ENCODE results near the gene METTL17. TPM values are rescaled to one million over a fixed set of nuclear protein-coding genes. Genes with fewer than 3 reads are reported as not detected.

METTL17 gene
- total and polyA plus RNA-seq, 9 of the 15 experiments (the other 6 are each of a cell fraction or from before 2014, with no cell fraction given) = 65.6 to 150 (median 90.0) TPM

- TF ChIP-seq CHD7 (IDR thresholded peaks at IDR 0.05; ENCODE audit: low read depth, low read length) = no peak
- TF ChIP-seq PTBP1 (IDR thresholded peaks at IDR 0.05; ENCODE audit: low read depth, low read length) = no peak
- peak; percentile 81; the same call in 1 of the 2 replicates for TF ChIP-seq CC2D1A (IDR thresholded peaks at IDR 0.05)
- TF ChIP-seq REST (IDR thresholded peaks at IDR 0.05; ENCODE audit: borderline replicate concordance) = peak; percentile 92
- TF ChIP-seq REST (CRISPR knock-in tag; IDR thresholded peaks at IDR 0.05; ENCODE audit: low read depth) = no peak
- no peak for TF ChIP-seq MAFG (tag; conservative IDR thresholded peaks at IDR 0.05)
- TF ChIP-seq POLR2AphosphoS2 (IDR thresholded peaks at IDR 0.05; ENCODE audit: low read length) = no peak
- no peak for TF ChIP-seq ADNP (tag; IDR thresholded peaks at IDR 0.05)
- TF ChIP-seq JUND (IDR thresholded peaks at IDR 0.05; ENCODE audit: borderline replicate concordance, low read depth, low read length) = peak; percentile 33; the same call in 1 of the 2 replicates
- no peak for TF ChIP-seq JUND (tag; IDR thresholded peaks at IDR 0.05; ENCODE audit: borderline replicate concordance, low read depth, low read length)
These were observed 25.0 kb downstream of the METTL17 start (continued) for GRCh38 chr14:21014761-21015190.

All from K562 (cell line).